Ovary (tissue), 9 donors: ENCODE results near the gene PLB1. TPM values are rescaled to one million over a fixed set of nuclear protein-coding genes. Genes with fewer than 3 reads are reported as not detected.

ENCODE experiments used
- DNase-seq, 5 donors: peaks; one replicate each; pipeline ENCODE4 v3.0.0-alpha.2; 2019 to 2020
- H3K27ac ChIP-seq, 2 donors: fragments of 200-600 bp; one replicate each; pipeline versions ENCODE4 v1.5.1 to v1.8.0; 2019 to 2022
- H3K27me3 ChIP-seq: fragments of 200-600 bp; one replicate; pipeline ENCODE4 v1.8.0; 2022
- H3K36me3 ChIP-seq: fragments of 200-600 bp; sonication (generic); one replicate; pipeline ENCODE4 v1.5.1; 2019
- H3K4me1 ChIP-seq: one replicate; pipeline ENCODE4 v1.8.1; 2013; ENCODE audit warnings: mild to moderate bottlenecking, moderate library complexity; ENCODE audit not compliant: insufficient read depth
- H3K4me3 ChIP-seq: fragments of 200-600 bp; sonication (generic); one replicate; pipeline ENCODE4 v1.5.1; 2017
- H3K9me3 ChIP-seq, 2 donors: fragments of 200-600 bp in 1 of 2; sonication (generic) in 1 of 2; one replicate each; pipeline versions ENCODE4 v1.5.1 to v1.8.1; 2013 to 2019; ENCODE audit warnings: mild to moderate bottlenecking in 1 of 2, moderate library complexity in 1 of 2
- EP300 ChIP-seq: sonication (generic); formaldehyde crosslinking; IDR thresholded peaks from one replicate; pipeline ENCODE4 v1.6.1; 2017; ENCODE audit warnings: antibody characterized with exemption
- POLR2A ChIP-seq: fragments of 450-650 bp; IDR thresholded peaks from one replicate; pipeline ENCODE4 v1.6.1; 2017; ENCODE audit warnings: antibody characterized with exemption, mild to moderate bottlenecking, moderate library complexity
- WGBS, 3 donors: extraction: QIAGEN DNeasy Blood & Tissue Kit in 1 of 3; methylation state at CpG; one replicate each; pipeline versions ENCODE4 v1.1.5 to v1.1.7; 2013 to 2017; 5-methylcytosine and 5-hydroxymethylcytosine counted together
- intact Hi-C, 4 donors: fragments of 100-400 bp; cut with DNase I; formaldehyde crosslinking; loops; one replicate each; pipeline versions ENCODE4 v1.11.0 to v1.15.1; 2022 to 2023
- polyA plus RNA-seq, 2 donors: library from polyadenylated mRNA; stranded (reverse); fragments of 200-250 nt in 1 of 2; fragments of 350-450 nt in 1 of 2; fragmentation: Illumina TruSeq in 1 of 2; extraction: RNeasy Lipid Tissue Mini Kit (QIAGEN cat#74804) in 1 of 2; gene quantifications; one replicate each; pipeline ENCODE4 v1.2.3, GENCODE V29; 2013 to 2014
- total RNA-seq, 7 donors: library from RNA; depleted of rRNA in 2 of 7; stranded (reverse); fragments of >200 nt in 2 of 7; fragmentation: NEBNext Ultra II Directional in 3 of 7; extraction: Animal tissue kit (Norgen Biotek cat#: 25700) in 3 of 7; gene quantifications; one replicate each; pipeline versions ENCODE4 v1.1.0 to v1.2.4, GENCODE V29; 2016 to 2023
- TF ChIP-seq, protein P1 (sequence below), 3 donors: fragments of 450-650 bp in 2 of 3; fragments of 200-600 bp in 1 of 3; IDR thresholded peaks; one replicate each; pipeline versions ENCODE4 v1.5.1 to v1.8.0; 2016 to 2022; ENCODE audit warnings: antibody characterized with exemption in 3 of 3, mild to moderate bottlenecking in 1 of 3
- donor health status: DM: no; HTN: no; CAD: no; lungs with moderate emphysema.
- donor health status: DM: no; HTN: no; CAD: no.
- donor health status: Bipolar disorder and iron deficiency.
- donor health status: DM: yes; HTN: yes; CAD: no.
- donor health status: DM: no; HTN: no; CAD: no.
- donor health status: DM: yes; HTN: yes; CAD: no.

PLB1 gene
- total and polyA plus RNA-seq, 9 donors, result 0.99 to 9.3 (median 2.7) TPM

DNA sequence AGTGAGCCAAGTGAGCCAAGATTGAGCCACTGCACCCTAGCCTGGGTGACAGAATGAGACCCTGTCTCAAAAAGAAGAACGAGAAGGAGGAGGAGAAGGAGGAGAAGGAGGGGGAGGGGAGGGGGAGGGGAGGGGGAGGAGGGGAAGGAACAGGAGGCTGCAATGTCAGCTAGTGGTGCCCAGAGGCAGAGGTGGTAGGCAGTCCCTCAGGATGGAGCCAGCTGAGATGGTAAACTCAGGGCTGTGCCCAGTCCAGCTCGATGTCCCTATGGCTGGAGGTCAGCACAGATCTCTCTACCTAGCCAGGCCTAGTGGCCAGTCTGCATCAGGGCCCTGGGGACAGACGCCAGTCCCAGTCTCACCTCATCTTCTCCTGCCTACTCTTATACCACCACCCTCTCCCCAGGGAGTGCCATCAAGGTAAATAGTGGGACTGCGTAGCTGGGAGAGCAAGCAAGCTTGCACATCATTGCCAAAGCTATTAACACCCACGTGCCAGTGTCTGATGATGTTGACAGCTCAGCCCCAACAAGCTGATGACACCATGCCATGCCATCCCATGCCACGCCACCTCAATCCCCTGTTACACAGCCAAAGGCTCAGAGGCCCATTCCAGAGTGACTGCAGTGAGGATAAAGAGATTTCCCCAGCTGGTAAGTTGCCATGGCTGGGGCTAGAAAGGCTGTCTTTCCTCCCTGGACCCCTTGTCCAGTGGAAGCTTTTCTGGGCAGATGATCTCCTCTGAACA, 7.6 kb upstream of the PLB1 start:
- 66 to 74% (median 69%) methylated on average over 5 to 6 of the region's 6 CpGs for WGBS, 3 donors
- no peak for DNase-seq
- Histone ChIP-seq H3K4me3 (no peak overlapping the region), H3K36me3 (no peaks in the 10 kb centered on the region), H3K27ac (no peak overlapping the region), H3K9me3 (no peaks in the 10 kb centered on the region), H3K4me1 (no peaks in the 10 kb centered on the region), H3K27me3 (no peaks in the 10 kb centered on the region)
- intact Hi-C loops, result no loop called here
- TF ChIP-seq POLR2A, result no peak
- no peak for TF ChIP-seq EP300
- TF ChIP-seq, protein P1, sequence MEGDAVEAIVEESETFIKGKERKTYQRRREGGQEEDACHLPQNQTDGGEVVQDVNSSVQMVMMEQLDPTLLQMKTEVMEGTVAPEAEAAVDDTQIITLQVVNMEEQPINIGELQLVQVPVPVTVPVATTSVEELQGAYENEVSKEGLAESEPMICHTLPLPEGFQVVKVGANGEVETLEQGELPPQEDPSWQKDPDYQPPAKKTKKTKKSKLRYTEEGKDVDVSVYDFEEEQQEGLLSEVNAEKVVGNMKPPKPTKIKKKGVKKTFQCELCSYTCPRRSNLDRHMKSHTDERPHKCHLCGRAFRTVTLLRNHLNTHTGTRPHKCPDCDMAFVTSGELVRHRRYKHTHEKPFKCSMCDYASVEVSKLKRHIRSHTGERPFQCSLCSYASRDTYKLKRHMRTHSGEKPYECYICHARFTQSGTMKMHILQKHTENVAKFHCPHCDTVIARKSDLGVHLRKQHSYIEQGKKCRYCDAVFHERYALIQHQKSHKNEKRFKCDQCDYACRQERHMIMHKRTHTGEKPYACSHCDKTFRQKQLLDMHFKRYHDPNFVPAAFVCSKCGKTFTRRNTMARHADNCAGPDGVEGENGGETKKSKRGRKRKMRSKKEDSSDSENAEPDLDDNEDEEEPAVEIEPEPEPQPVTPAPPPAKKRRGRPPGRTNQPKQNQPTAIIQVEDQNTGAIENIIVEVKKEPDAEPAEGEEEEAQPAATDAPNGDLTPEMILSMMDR (IDR thresholded peaks at IDR 0.05), result no peak

DNA sequence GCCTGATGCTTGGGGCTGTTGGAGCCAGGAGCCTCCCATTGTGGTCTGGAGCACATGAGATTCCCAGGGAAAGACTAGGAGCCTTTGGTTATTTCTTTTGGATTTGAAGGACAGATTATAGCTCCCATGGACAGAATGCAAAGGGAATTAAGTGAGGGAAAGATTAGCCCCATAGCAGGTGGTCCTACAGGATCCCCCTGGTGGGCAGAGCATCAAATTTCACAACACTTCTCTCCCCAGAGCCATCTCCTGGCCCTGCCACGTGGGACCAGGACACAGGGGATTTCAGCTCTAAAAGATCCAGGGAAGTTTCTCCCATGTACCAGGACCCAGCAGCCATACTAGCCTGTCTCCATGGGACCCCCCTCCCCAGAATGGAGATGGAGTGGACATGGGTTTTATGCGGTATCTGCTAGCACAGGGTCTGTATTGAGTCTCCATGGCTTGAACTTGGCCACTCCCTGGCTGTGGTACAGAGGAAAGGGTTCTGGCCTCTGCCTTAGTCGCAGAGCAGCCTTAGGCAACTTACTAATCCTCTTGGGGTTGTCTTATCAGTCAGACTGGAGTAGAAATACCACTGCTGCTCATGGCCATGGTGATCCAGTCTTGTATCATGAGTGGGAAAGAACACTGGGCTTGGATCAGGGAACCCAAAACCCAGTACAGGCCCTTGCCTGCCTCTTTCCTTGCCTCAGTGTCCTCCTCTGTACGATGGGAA, 6.8 kb upstream of the PLB1 start:
- Histone ChIP-seq H3K27me3 (no peaks in the 10 kb centered on the region), H3K4me1 (no peaks in the 10 kb centered on the region), H3K27ac (no peak overlapping the region), H3K9me3 (no peaks in the 10 kb centered on the region), H3K36me3 (no peaks in the 10 kb centered on the region), H3K4me3 (no peak overlapping the region)
- intact Hi-C loops, result no loop called here
- TF ChIP-seq, protein P1 (IDR thresholded peaks at IDR 0.05), result no peak
- TF ChIP-seq EP300, result no peak
- no peak for TF ChIP-seq POLR2A
- 76 to 80% (median 78%) methylated on average over 4 of the region's 4 CpGs for WGBS, 3 donors
- DNase-seq, result no peak

DNA sequence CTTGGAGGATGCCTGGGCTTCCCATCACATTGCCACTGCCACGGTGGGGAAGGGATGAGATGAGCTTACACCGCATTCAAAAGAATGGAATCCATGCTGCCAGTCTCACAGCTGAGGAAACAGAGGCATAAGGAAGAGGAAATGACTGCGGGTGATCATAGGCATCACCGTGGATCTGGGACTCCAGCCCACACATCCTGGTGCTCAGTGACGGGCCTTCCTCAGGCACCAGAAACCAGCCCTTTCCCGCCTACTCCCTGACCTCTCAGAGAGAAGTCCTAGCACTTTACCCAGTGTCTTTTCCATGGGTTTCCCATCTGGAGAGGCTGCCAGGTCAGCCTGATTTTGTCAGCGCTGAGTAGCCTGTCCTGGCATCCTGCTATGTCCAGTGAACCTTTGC, 5.3 kb upstream of the PLB1 start:
- H3K4me3 ChIP-seq, result no peak overlapping the region
- H3K9me3 ChIP-seq, result no peaks in the 10 kb centered on the region
- intact Hi-C loops, result no loop called here
- no peaks in the 10 kb centered on the region for H3K4me1 ChIP-seq
- WGBS, 3 donors, result 75 to 88% (median 83%) methylated on average over 7 of the region's 7 CpGs
- H3K36me3 ChIP-seq, result no peaks in the 10 kb centered on the region
- H3K27me3 ChIP-seq, result no peaks in the 10 kb centered on the region
- no peak overlapping the region for H3K27ac ChIP-seq
- DNase-seq, result no peak
- no peak for TF ChIP-seq POLR2A
- TF ChIP-seq, protein P1 (IDR thresholded peaks at IDR 0.05), result no peak
- no peak for TF ChIP-seq EP300

DNA sequence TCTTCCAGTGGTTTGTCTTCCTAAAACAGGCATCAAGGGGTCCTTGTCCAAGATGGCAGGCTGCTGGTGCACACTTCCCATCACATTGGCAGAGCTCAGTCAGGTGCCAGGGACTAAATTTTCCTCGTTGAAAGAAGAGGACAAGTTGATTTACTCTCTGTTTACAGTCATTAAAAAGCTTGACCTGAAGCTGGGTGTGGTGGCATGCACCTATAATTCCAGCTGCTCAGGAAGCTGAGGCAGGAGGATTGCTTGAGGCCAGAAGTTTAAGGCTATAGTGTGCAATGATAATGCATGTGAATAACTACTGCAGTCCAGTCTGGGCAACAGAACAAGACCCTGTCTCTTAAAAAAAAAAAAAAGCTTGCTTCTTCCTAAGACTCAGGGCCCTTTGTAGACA, 3.6 kb upstream of the PLB1 start:
- Histone ChIP-seq H3K27me3 (no peaks in the 10 kb centered on the region), H3K9me3 (no peaks in the 10 kb centered on the region), H3K4me1 (no peaks in the 10 kb centered on the region), H3K36me3 (no peaks in the 10 kb centered on the region), H3K4me3 (no peak overlapping the region), H3K27ac (no peak overlapping the region)
- 40 to 70% (median 68%) methylated on average over 1 of the region's 1 CpG for WGBS, 3 donors
- intact Hi-C loops, result no loop called here
- no peak for TF ChIP-seq EP300
- no peak for TF ChIP-seq POLR2A
- TF ChIP-seq, protein P1 (IDR thresholded peaks at IDR 0.05), result no peak
- DNase-seq, result no peak
